GM19455 (cell line): ENCODE results near the gene P2RY4.
"Not testable (repeated sequence)": the region's sequence is repeated elsewhere in the genome, so short reads cannot be mapped to it uniquely, and the experiment has no call there.

Source experiments
- ATAC-seq: cut with Tn5 transposase; IDR thresholded peaks from one replicate; pipeline ENCODE4 v1.9.1; 2021; ENCODE audit not compliant: unreplicated experiment

The P2RY4 gene

GRCh38 chrX:70260104-70260503 lies at the start of gene P2RY4:
Gene P2RY4, minus strand, starts transcription at chrX:70260204. Its CDS starts 580 bp downstream, at chrX:70259624.
- ATAC-seq = no peak

- no peak for ATAC-seq
Observed at GRCh38 chrX:70301716-70302115, 41.7 kb upstream of the P2RY4 start.

GRCh38 chrX:70293621-70294020 lies 33.6 kb upstream of the P2RY4 start:
- ATAC-seq = no peak

GRCh38 chrX:70292788-70293187 lies 32.8 kb upstream of the P2RY4 start:
- no peak for ATAC-seq

- ATAC-seq = peak; percentile 96
Observed at GRCh38 chrX:70289793-70290770, 30.1 kb upstream of the P2RY4 start, which contains the start of the genes KIF4A and PDZD11. Gene KIF4A, plus strand, starts transcription at chrX:70290104. Its CDS starts 355 bp downstream, at chrX:70290459. Gene PDZD11, minus strand, starts transcription at chrX:70289927. Its CDS starts 586 bp downstream, at chrX:70289341.

- ATAC-seq = no peak
Observed at GRCh38 chrX:70289168-70289792, 29.3 kb upstream of the P2RY4 start.

GRCh38 chrX:70281951-70282350 lies 21.9 kb upstream of the P2RY4 start, which contains the start of gene RAB41:
Gene RAB41, plus strand, starts transcription at chrX:70282172. Its CDS starts 46 bp downstream, at chrX:70282218.
- no peak for ATAC-seq

- ATAC-seq = no peak
Observed at GRCh38 chrX:70280573-70280972, 20.6 kb upstream of the P2RY4 start.

- no peak for ATAC-seq
Observed at GRCh38 chrX:70279081-70279480, 19.1 kb upstream of the P2RY4 start.

- not testable (repeated sequence) for ATAC-seq
Observed at GRCh38 chrX:70274029-70274428, 14.0 kb upstream of the P2RY4 start.

GRCh38 chrX:70268034-70268433 lies 8.0 kb upstream of the P2RY4 start, which contains the start of gene ARR3:
Gene ARR3, plus strand, starts transcription at chrX:70268334. Its CDS starts 1,052 bp downstream, at chrX:70269386.
- ATAC-seq = no peak

- ATAC-seq = no peak
Observed at GRCh38 chrX:70264784-70265183, 4.8 kb upstream of the P2RY4 start.

- no peak for ATAC-seq
Observed at GRCh38 chrX:70262952-70263567, 3.1 kb upstream of the P2RY4 start.

- ATAC-seq = no peak
Observed at GRCh38 chrX:70257423-70258288, 2.3 kb downstream of the P2RY4 start.

GRCh38 chrX:70255452-70255851 lies 4.6 kb downstream of the P2RY4 start:
- no peak for ATAC-seq

GRCh38 chrX:70254909-70255308 lies 5.1 kb downstream of the P2RY4 start:
- no peak for ATAC-seq

GRCh38 chrX:70254063-70254400 lies 6.0 kb downstream of the P2RY4 start:
- ATAC-seq = no peak

- ATAC-seq = no peak
Observed at GRCh38 chrX:70253377-70254062, 6.5 kb downstream of the P2RY4 start.

GRCh38 chrX:70252491-70252890 lies 7.5 kb downstream of the P2RY4 start:
- no peak for ATAC-seq

GRCh38 chrX:70247252-70247651 lies 12.8 kb downstream of the P2RY4 start:
- ATAC-seq = no peak
